Stimulated activated CD8-positive, alpha-beta memory T cell treated with anti-CD3 and anti-CD28 coated beads, Interleukin-12 subunit alpha, Interleukin-12 subunit beta, amount 100 ng/mL, for 4 hours (primary cell): ENCODE measurements around the gene NR1H3.

Source experiments
- DNase-seq: peaks from one replicate; pipeline ENCODE4 v3.0.0-alpha.2; 2020; ENCODE audit warnings: low read depth

The NR1H3 gene

GRCh38 chr11:47244448-47245350 lies 13.1 kb upstream of the NR1H3 start:
- DNase-seq = no peak

- no peak for DNase-seq
Measured at GRCh38 chr11:47245611-47246357, 12.0 kb upstream of the NR1H3 start.

GRCh38 chr11:47247502-47247901 lies 10.3 kb upstream of the NR1H3 start:
- no peak for DNase-seq

- no peak for DNase-seq
Measured at GRCh38 chr11:47248304-47248663, 9.5 kb upstream of the NR1H3 start.

- DNase-seq = peak; percentile 73
Measured at GRCh38 chr11:47248664-47249377, 9.0 kb upstream of the NR1H3 start, which contains the start of gene ACP2. Gene ACP2, minus strand, starts transcription at chr11:47248814. Its CDS starts 25 bp downstream, at chr11:47248789.

GRCh38 chr11:47249378-47249715 lies 8.4 kb upstream of the NR1H3 start:
- DNase-seq = no peak

GRCh38 chr11:47251751-47252150 lies 6.0 kb upstream of the NR1H3 start:
- DNase-seq = no peak

GRCh38 chr11:47253660-47254059 lies 4.1 kb upstream of the NR1H3 start:
- no peak for DNase-seq

GRCh38 chr11:47254386-47254785 lies 3.4 kb upstream of the NR1H3 start:
- no peak for DNase-seq

GRCh38 chr11:47256374-47256773 lies 1.4 kb upstream of the NR1H3 start:
- DNase-seq = no peak

- no peak for DNase-seq
Measured at GRCh38 chr11:47257177-47257516, 649 bp upstream of the NR1H3 start.

GRCh38 chr11:47258317-47258902 lies 614 bp downstream of the NR1H3 start:
- no peak for DNase-seq

GRCh38 chr11:47259232-47259977 lies 1.6 kb downstream of the NR1H3 start:
- DNase-seq = no peak

- DNase-seq = no peak
Measured at GRCh38 chr11:47260366-47260765, 2.6 kb downstream of the NR1H3 start.

GRCh38 chr11:47261291-47261800 lies 3.5 kb downstream of the NR1H3 start:
- DNase-seq = no peak

GRCh38 chr11:47264119-47264518 lies 6.3 kb downstream of the NR1H3 start:
- DNase-seq = no peak

GRCh38 chr11:47264521-47264920 lies 6.7 kb downstream of the NR1H3 start:
- DNase-seq = no peak

- DNase-seq = no peak
Measured at GRCh38 chr11:47267876-47268275, 10.1 kb downstream of the NR1H3 start.

- DNase-seq = no peak
Measured at GRCh38 chr11:47268448-47269001, 10.7 kb downstream of the NR1H3 start.

GRCh38 chr11:47269002-47269828 lies 11.4 kb downstream of the NR1H3 start:
- DNase-seq = peak; percentile 83
